Inflammatory macrophage (primary cell): Measurements from ENCODE around the gene USP28.

Experiments
- DNase-seq, 2 donors: peaks; one replicate each; pipeline ENCODE4 v3.0.0-alpha.2; 2020 to 2022

USP28 gene

GRCh38 chr11:113876798-113877669, 1.7 kb upstream of the USP28 start:
- DNase-seq = no peak

- no peak for DNase-seq
Observed at GRCh38 chr11:113876074-113876797, 864 bp upstream of the USP28 start.

- peak in 1 of 2 donors; percentile 12 for DNase-seq
Observed at GRCh38 chr11:113874581-113875233, 665 bp downstream of the USP28 start.

- no peak for DNase-seq
Observed at GRCh38 chr11:113874096-113874495, 1.3 kb downstream of the USP28 start.

- no peak for DNase-seq
Observed at GRCh38 chr11:113873236-113873626, 2.1 kb downstream of the USP28 start.

GRCh38 chr11:113871336-113871735, 4.0 kb downstream of the USP28 start:
- no peak for DNase-seq

GRCh38 chr11:113867843-113868503, 7.4 kb downstream of the USP28 start:
- no peak for DNase-seq

GRCh38 chr11:113865873-113866272, 9.5 kb downstream of the USP28 start:
- no peak for DNase-seq

- no peak for DNase-seq
Observed at GRCh38 chr11:113864410-113864809, 11.0 kb downstream of the USP28 start.

- DNase-seq = no peak
Observed at GRCh38 chr11:113862435-113862834, 12.9 kb downstream of the USP28 start.

- no peak for DNase-seq
Observed at GRCh38 chr11:113859665-113860064, 15.7 kb downstream of the USP28 start.

GRCh38 chr11:113856966-113857759, 18.2 kb downstream of the USP28 start:
- no peak for DNase-seq

- no peak for DNase-seq
Observed at GRCh38 chr11:113855803-113856202, 19.6 kb downstream of the USP28 start.

- DNase-seq = no peak
Observed at GRCh38 chr11:113850188-113850587, 25.2 kb downstream of the USP28 start.

- DNase-seq = no peak
Observed at GRCh38 chr11:113849713-113850112, 25.7 kb downstream of the USP28 start.

- DNase-seq = no peak
Observed at GRCh38 chr11:113847580-113847979, 27.8 kb downstream of the USP28 start.

GRCh38 chr11:113847111-113847510, 28.3 kb downstream of the USP28 start:
- no peak for DNase-seq

- DNase-seq = no peak
Observed at GRCh38 chr11:113841691-113842090, 33.7 kb downstream of the USP28 start.

- no peak for DNase-seq
Observed at GRCh38 chr11:113840932-113841664, 34.3 kb downstream of the USP28 start.

- no peak for DNase-seq
Observed at GRCh38 chr11:113839842-113840241, 35.5 kb downstream of the USP28 start.

GRCh38 chr11:113838005-113838404, 37.4 kb downstream of the USP28 start:
- DNase-seq = no peak
